ENCODE measurements around the gene P2RY13.

DNA sequence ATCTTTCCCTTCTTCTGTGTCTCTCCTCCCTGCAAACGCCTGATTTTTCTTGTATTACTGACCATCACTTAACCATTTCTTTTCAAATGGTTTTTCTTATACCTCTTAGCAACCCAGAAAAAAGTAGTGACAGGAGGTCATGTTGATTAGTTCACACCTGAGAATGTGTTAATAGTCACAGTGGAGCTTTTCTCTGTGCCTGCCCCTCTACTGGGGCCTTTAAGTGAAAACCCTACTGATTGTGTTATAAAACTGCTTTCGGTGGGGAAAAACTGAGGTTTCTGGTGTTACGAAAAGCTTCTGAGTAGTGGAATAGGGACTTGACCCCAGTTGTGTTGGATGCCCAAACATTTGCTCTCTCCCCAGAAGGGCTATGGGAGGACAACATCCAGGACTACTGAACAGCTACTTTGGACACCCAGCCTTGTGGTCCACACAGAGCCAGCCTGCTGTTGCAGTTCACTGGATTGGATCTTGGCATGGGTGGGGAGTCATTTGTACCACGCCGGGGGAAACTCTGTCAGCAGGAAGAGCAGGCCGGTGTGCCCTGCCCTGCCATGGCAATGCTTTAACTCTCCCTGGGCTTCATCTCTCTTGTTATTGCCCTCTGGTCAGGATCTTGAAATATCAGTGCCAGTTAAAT, 23.1 kb downstream of the P2RY13 start:
- TF ChIP-seq, protein P1, sequence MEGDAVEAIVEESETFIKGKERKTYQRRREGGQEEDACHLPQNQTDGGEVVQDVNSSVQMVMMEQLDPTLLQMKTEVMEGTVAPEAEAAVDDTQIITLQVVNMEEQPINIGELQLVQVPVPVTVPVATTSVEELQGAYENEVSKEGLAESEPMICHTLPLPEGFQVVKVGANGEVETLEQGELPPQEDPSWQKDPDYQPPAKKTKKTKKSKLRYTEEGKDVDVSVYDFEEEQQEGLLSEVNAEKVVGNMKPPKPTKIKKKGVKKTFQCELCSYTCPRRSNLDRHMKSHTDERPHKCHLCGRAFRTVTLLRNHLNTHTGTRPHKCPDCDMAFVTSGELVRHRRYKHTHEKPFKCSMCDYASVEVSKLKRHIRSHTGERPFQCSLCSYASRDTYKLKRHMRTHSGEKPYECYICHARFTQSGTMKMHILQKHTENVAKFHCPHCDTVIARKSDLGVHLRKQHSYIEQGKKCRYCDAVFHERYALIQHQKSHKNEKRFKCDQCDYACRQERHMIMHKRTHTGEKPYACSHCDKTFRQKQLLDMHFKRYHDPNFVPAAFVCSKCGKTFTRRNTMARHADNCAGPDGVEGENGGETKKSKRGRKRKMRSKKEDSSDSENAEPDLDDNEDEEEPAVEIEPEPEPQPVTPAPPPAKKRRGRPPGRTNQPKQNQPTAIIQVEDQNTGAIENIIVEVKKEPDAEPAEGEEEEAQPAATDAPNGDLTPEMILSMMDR (IDR thresholded peaks at IDR 0.05; ENCODE audit: poor library complexity) = no peak
- TF ChIP-seq EZH2phosphoT487 (IDR thresholded peaks at IDR 0.05; ENCODE audit: low read depth, severe bottlenecking, unreplicated experiment) = no peak
